GM12874 (cell line): ENCODE results near the gene GDF10.

Source experiments
- TF ChIP-seq, protein P1 (sequence below): IDR thresholded peaks from 2 replicates; pipeline ENCODE4 v1.5.1; 2011; ENCODE audit warnings: low read depth, mild to moderate bottlenecking, control low read depth, low read length, moderate library complexity; ENCODE audit not compliant: insufficient read depth

Gene GDF10

DNA sequence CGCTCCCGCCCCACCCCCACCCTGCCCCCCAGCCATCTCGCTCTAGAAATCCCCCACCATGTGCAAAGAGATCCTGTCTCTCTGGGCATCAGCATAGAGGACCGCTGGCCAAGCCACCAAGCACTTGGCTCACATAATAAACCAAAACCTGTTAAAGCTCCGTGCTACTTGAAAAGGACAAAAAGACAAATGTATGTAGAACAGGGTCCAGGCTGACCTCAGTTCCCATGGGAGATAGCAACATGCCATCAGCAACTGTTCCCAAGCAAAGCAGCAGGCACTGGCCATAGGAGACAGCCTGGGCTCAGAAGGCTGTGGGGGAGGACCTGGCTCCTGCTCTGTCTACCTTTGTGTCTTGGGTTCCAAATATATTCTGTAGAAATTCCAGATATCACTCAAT lies 38.4 kb upstream of the GDF10 start:
- TF ChIP-seq, protein P1, sequence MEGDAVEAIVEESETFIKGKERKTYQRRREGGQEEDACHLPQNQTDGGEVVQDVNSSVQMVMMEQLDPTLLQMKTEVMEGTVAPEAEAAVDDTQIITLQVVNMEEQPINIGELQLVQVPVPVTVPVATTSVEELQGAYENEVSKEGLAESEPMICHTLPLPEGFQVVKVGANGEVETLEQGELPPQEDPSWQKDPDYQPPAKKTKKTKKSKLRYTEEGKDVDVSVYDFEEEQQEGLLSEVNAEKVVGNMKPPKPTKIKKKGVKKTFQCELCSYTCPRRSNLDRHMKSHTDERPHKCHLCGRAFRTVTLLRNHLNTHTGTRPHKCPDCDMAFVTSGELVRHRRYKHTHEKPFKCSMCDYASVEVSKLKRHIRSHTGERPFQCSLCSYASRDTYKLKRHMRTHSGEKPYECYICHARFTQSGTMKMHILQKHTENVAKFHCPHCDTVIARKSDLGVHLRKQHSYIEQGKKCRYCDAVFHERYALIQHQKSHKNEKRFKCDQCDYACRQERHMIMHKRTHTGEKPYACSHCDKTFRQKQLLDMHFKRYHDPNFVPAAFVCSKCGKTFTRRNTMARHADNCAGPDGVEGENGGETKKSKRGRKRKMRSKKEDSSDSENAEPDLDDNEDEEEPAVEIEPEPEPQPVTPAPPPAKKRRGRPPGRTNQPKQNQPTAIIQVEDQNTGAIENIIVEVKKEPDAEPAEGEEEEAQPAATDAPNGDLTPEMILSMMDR: no peak

DNA sequence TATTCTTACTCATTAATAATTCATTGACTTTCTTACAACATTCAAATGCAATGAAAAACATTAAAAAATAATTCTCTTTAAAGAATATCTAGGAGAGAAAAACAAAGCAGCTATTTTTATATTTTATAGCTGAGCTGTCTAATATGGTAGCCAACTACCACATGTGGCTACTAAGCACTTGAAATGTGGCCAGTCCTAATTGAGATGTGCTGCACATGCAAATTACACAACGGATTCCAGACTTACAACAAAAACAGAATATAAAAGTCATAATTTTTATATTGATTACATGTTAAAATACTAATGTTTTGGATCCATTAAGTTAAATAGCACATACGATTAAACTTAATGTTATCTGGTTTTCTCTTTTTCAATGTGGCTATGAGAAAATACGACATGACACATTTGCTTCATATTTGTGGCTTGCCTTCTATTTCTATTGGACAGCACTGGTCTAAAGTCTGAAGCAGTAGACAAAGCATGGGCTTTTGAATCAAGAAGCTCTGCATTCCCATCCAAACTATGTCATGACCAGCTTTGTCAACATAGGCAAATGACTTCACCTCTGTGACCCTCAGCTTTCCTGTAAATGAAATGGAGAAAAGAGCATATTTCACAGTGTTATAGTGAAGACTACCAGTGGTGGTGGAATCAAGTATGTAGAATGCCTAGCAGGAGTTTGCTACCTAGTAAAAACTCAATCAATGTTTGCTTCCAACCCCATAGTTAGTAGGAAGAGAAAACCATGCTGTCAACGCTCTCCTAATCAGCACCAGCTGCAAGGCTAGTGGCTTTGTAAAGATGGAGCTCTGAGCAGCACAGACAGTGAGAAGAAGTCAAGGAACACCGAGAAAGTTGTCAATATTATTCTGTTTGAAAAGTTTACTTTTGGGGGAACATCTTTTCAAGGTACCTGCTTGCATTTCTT lies 37.1 kb upstream of the GDF10 start:
- TF ChIP-seq, protein P1: no peak

DNA sequence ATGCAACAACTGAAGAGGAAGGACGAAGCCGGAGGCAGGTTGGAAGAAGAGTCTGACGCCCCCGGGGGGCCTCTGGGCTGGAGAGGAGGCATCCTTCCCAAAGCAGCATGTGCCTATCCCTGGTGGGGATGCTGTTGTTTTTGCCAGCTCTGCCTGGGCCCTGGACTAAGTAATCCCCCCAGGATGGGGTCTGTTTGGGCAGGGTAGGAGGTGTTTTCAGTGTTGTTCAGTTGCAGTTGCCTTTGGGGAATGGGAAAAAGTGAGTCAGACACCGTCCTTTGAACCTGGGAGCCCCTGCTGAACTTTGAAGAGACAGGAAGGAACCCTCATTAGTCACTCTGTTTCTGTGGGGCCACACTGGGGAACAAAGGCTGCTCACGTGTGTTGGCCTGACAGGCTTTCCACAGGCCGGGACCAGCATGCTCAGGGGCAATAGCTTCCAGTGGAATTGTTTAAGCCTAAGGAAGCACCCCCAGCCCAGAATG lies 35.2 kb upstream of the GDF10 start:
- TF ChIP-seq, protein P1: no peak

DNA sequence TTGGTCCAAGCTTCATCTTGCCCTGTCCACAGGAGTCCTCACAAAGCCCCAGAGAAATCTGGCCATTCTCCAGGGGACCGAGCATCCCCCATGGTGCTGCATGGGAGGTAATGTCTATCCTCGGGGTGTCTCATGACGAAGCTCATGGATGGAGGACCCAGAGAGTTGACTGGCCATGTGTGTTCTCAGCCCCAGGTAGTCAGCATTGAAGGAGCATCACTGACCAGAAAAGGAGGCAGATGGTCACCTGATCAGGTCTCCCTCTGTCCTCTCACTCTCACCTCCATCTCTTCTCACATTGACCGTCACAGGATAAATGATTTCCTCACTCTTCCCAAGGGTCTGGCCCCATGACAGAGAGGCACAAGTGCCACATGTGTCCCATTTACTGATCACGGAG lies 33.4 kb upstream of the GDF10 start:
- TF ChIP-seq, protein P1: no peak

DNA sequence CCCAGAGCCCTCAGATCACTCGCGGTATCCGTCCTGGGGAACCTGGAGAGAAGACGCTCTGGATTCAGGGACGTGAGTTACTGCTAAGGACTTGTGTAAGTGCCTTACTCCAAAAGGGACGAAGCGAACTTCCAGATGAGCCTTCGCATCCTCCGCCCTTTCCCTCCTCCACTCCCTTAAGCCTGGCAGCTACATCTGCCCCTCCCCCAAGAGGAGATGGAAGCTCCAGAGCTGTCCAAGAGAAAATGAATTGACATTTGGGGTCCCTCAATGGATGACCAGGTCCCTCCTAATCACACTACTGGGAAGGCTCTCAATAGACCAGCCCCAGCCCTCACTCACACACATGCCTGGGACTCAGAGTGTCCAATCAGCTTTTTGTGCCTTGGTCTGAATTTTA lies 31.3 kb upstream of the GDF10 start:
- TF ChIP-seq, protein P1: no peak

DNA sequence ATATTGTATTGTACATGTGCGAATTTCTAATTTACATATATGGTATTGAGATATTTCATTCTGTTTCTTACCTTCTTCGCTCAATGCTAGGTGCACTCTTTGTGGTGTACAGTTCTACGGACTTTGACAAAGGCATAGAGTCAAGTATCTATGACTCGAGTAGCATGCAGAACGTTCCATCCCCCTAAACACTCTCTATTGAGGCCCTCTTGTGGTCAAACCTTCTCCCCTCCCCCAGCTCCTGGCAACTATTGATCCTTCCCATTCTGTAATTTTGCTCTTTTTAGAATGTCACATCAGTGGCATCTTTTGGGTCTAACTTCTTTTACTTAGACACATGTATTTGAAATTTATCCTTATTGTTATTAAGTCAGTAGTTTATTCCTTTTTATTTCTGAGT lies 30.7 kb upstream of the GDF10 start:
- TF ChIP-seq, protein P1: peak; percentile 11; the same call in 1 of the 2 replicates

DNA sequence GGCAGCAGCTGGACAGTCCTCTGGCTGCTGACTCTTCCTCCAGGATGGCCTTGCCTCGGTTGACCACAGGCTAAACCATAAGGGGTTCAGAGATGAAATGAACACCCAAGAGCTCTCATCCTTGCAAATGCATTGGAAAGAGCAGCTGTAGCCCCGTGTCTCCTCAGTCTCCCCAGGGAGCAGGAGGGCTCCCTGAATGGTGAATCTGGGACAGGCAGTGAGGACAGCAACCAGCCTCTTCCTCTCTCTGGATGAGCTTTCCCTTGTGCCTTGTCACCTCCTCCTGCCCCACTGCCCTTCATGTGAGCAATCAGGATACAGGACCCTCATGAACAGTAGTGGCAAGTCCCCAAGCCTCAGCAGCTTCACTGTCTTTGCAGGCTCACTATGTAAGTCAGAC lies 23.9 kb upstream of the GDF10 start:
- TF ChIP-seq, protein P1: no peak
